ENCODE data around the gene DOP1B. TPM values are rescaled to one million over a fixed set of nuclear protein-coding genes. Genes with fewer than 3 reads are reported as not detected.
A peak's percentile ranks its signal among the peaks of the same experiment; 100 is the strongest.

Gene DOP1B, protein sequence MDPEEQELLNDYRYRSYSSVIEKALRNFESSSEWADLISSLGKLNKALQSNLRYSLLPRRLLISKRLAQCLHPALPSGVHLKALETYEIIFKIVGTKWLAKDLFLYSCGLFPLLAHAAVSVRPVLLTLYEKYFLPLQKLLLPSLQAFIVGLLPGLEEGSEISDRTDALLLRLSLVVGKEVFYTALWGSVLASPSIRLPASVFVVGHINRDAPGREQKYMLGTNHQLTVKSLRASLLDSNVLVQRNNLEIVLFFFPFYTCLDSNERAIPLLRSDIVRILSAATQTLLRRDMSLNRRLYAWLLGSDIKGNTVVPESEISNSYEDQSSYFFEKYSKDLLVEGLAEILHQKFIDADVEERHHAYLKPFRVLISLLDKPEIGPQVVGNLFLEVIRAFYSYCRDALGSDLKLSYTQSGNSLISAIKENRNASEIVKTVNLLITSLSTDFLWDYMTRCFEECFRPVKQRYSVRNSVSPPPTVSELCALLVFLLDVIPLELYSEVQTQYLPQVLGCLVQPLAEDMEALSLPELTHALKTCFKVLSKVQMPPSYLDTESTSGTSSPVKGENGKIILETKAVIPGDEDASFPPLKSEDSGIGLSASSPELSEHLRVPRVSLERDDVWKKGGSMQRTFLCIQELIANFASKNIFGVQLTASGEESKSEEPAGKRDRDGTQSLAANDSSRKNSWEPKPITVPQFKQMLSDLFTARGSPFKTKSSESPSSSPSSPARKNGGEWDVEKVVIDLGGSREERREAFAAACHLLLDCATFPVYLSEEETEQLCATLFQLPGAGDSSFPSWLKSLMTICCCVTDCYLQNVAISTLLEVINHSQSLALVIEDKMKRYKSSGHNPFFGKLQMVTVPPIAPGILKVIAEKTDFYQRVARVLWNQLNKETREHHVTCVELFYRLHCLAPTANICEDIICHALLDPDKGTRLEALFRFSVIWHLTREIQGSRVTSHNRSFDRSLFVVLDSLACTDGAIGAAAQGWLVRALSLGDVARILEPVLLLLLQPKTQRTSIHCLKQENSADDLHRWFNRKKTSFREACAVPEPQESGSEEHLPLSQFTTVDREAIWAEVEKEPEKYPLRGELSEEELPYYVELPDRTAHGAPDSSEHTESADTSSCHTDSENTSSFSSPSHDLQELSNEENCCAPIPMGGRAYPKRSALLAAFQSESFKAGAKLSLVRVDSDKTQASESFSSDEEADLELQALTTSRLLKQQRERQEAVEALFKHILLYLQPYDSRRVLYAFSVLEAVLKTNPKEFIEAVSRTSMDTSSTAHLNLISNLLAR (N-terminal part only)
- total RNA-seq (10 to 100 TPM; 20.8 to 29.2 (median 23.3) TPM), polyA plus RNA-seq (1 to 10 TPM; 2.9 to 4.9 (median 3.1) TPM)
- long read RNA-seq, donor 1, result 0 reads
- long read RNA-seq, donor 2, result 0 reads

DNA sequence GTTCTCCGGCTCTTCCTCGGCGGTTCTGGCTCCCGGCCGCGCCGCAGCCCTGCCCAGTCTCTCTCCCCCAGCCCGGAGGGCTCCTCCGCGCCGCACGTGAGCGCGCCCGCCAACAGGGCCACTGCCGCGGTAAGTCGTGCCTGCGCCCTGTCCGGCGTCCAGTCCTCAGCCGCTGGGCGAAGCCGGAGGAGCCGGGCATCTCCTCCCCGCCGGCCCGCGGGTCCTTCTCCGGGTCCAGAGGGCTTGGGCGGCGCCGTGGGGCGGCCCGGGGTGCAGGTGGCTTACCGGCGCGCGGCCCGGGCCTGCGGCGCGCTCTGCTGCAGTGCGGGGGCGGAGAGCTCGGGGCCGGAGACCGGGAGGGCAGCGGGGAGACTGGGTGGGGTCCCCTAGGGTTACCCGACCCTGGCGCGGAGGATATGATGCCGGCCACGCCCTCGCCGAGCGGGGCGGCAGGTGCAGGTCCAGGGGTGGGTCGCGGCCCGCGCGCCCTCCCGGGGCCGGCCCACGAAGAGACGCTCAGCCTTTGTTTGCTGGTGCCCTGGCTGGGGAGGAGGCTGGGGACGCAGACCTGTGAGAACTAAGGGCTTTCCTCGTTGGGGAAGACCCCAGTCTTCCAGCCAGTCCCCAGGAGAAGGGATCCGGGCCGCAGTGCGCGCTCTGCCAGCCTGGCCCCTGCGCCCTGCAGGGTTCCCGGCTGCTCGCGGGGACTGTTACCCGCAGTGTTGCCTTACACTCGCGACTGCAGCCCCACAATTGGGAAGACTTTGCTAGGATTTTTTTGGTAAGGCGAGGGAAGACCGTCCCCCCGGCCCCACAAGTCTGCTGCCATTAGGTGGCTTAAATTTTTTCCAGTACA is at the start of gene DOP1B:
TSS of gene DOP1B (plus strand) at position 10 of the 856 bp plus-strand sequence. CDS start 7,910 bp downstream, outside the sequence.
- 1 to 2% (median 1%) methylated on average over 37 to 83 of the region's 83 CpGs for WGBS, 5 donors
- Histone ChIP-seq H3K36me3 (no peaks in the 10 kb centered on the region), H3K27ac (peak within 1 kb of the TSS; percentile 73 to 96 (median 92)), H3K27me3 (replicated peaks in 1 of 7) (no peaks in the 10 kb centered on the region), H3K4me1 (peaks cover 0 to 58% (median 24%) of the 10 kb centered on the region in 6 donors), H3K4me3 (peak within 1 kb of the TSS; percentile 75 to 97 (median 88)), H3K9me3 (no peaks in the 10 kb centered on the region)
- TF ChIP-seq, protein P1, sequence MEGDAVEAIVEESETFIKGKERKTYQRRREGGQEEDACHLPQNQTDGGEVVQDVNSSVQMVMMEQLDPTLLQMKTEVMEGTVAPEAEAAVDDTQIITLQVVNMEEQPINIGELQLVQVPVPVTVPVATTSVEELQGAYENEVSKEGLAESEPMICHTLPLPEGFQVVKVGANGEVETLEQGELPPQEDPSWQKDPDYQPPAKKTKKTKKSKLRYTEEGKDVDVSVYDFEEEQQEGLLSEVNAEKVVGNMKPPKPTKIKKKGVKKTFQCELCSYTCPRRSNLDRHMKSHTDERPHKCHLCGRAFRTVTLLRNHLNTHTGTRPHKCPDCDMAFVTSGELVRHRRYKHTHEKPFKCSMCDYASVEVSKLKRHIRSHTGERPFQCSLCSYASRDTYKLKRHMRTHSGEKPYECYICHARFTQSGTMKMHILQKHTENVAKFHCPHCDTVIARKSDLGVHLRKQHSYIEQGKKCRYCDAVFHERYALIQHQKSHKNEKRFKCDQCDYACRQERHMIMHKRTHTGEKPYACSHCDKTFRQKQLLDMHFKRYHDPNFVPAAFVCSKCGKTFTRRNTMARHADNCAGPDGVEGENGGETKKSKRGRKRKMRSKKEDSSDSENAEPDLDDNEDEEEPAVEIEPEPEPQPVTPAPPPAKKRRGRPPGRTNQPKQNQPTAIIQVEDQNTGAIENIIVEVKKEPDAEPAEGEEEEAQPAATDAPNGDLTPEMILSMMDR (IDR thresholded peaks at IDR 0.05 in 8 of 11, conservative IDR thresholded peaks at IDR 0.05 in 3 of 11), result peak in 1 of 11 experiments; percentile 4
- TF ChIP-seq POLR2AphosphoS5 (IDR thresholded peaks at IDR 0.05) (peak in 2 of 3 donors; percentile 71 to 87), POLR2A (IDR thresholded peaks at IDR 0.05) (peak in 1 of 3 donors; percentile 50)
- no peak for DNase-seq
- intact Hi-C loops (cut with DNase I; ENCODE audit: low total_unique reads), result no loop called here

DNA sequence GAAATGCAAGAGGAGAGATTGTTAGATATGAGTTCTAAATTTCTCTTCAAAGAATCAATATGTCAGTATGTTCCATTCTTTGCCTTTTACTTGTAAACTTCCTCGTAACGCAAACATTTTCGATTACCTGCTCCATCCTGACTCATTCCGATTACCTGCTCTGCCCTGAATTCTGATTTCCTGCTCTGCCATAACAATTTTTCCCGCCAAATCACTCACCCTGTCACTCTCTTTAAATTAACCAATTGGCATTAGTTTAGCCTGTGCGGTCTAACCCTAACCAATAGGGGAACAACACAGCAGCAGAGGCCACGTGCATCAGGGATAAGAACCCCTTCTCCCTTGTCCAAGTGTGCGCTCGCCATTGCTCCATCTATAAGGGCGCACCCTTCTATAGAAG is 46.8 kb upstream of the DOP1B start:
- Histone ChIP-seq H3K4me1 (peaks cover under 1 to 32% (median 17%) of the 10 kb centered on the region in 6 donors), H3K27ac (no peak overlapping the region), H3K4me3 (no peak overlapping the region), H3K27me3 (replicated peaks in 1 of 7) (peaks cover 0 to 15% (median under 1%) of the 10 kb centered on the region in 7 donors), H3K36me3 (no peaks in the 10 kb centered on the region), H3K9me3 (no peaks in the 10 kb centered on the region)
- DNase-seq, result no peak
- 92 to 98% (median 93%) methylated on average over 10 of the region's 10 CpGs for WGBS, 5 donors
- TF ChIP-seq POLR2AphosphoS5 (IDR thresholded peaks at IDR 0.05), result no peak
- TF ChIP-seq, protein P1 (IDR thresholded peaks at IDR 0.05 in 8 of 11, conservative IDR thresholded peaks at IDR 0.05 in 3 of 11), result no peak
- no peak for TF ChIP-seq POLR2A (IDR thresholded peaks at IDR 0.05)
- intact Hi-C loops (cut with DNase I; ENCODE audit: low total_unique reads), result loop anchor here (5.0 kb wide), 1 partner anchor 48 kb away; the partner anchor contains the start of gene SETD4

DNA sequence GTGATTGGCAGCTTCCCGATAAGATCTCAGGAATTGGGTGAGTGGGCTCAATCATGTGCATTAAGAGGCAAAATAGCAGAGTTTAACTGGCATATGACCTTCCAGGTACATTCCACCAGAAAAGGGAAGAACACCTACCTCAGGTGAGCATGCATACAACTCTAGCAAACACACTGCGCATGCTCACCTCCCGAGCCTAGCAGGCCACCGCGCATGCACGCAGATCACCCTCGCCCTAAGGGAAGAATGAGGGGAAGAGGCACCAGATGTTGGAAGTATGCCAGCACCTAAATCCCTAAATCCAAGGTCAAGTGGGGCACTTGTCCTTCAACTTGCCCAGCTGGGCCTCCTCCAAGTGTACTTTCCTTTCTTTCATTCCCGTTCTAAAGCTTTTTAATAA is 45.4 kb upstream of the DOP1B start:
- Histone ChIP-seq H3K4me1 (peaks cover 0 to 37% (median 16%) of the 10 kb centered on the region in 6 donors), H3K4me3 (no peak overlapping the region), H3K36me3 (no peaks in the 10 kb centered on the region), H3K9me3 (no peaks in the 10 kb centered on the region), H3K27me3 (replicated peaks in 1 of 7) (peaks cover 0 to 1% (median 0%) of the 10 kb centered on the region in 7 donors), H3K27ac (no peak overlapping the region)
- WGBS, 5 donors, result 72 to 91% (median 83%) methylated on average over 8 of the region's 8 CpGs
- intact Hi-C loops (cut with DNase I; ENCODE audit: low total_unique reads), result loop anchor here (5.0 kb wide), 1 partner anchor 49 kb away; the partner anchor contains the start of gene SETD4
- DNase-seq, result no peak
- TF ChIP-seq POLR2A (IDR thresholded peaks at IDR 0.05) (no peak), POLR2AphosphoS5 (IDR thresholded peaks at IDR 0.05) (no peak)
- TF ChIP-seq, protein P1 (IDR thresholded peaks at IDR 0.05 in 8 of 11, conservative IDR thresholded peaks at IDR 0.05 in 3 of 11), result no peak

Data from spleen (tissue), 13 donors.